Fibroblast of lung (primary cell): ENCODE data around the gene KLHDC4.

Experiments used
- CTCF ChIP-seq, 2 donors: IDR thresholded peaks in 1 of 2; conservative IDR thresholded peaks in 1 of 2; 1 replicate in 1 of 2; 2 replicates in 1 of 2; pipeline ENCODE4 v1.5.1; 2011 to 2012; ENCODE audit warnings: low read length in 2 of 2, control low read depth in 1 of 2, inconsistent platforms in 1 of 2, low read depth in 1 of 2, mild to moderate bottlenecking in 1 of 2
- EZH2 ChIP-seq: IDR thresholded peaks from 2 replicates; pipeline ENCODE4 v1.5.1; 2012; ENCODE audit warnings: low read length, control low read depth, mild to moderate bottlenecking; ENCODE audit errors: missing control alignments

- TF ChIP-seq CTCF (conservative IDR thresholded peaks at IDR 0.05 in 1 of 2, IDR thresholded peaks at IDR 0.05 in 1 of 2; ENCODE audit: low read depth in 1 of 2, low read length in 2 of 2) (no peak), EZH2 (no peak)
These were observed 43.1 kb downstream of the KLHDC4 start for GRCh38 chr16:87722590-87723225.
